ENCODE measurements around the gene LHFPL6.

GRCh38 chr13:39391761-39392160 lies 211.2 kb downstream of the LHFPL6 start:
- TF ChIP-seq MAX (IDR thresholded peaks at IDR 0.05) (no peak), TCF12 (IDR thresholded peaks at IDR 0.05; ENCODE audit: low read depth) (no peak), TAF1 (IDR thresholded peaks at IDR 0.05; ENCODE audit: low read depth) (no peak), CREB1 (IDR thresholded peaks at IDR 0.05; ENCODE audit: low read depth) (no peak), YY1 (IDR thresholded peaks at IDR 0.05; ENCODE audit: low read depth) (no peak), EP300 (IDR thresholded peaks at IDR 0.05; ENCODE audit: borderline replicate concordance) (no peak), TEAD4 (IDR thresholded peaks at IDR 0.05) (no peak), CEBPB (IDR thresholded peaks at IDR 0.05) (no peak), ZBTB7A (IDR thresholded peaks at IDR 0.05; ENCODE audit: low read depth) (no peak), EGR1 (IDR thresholded peaks at IDR 0.05) (no peak), NFIC (IDR thresholded peaks at IDR 0.05) (no peak)
- TF ChIP-seq, protein P1, sequence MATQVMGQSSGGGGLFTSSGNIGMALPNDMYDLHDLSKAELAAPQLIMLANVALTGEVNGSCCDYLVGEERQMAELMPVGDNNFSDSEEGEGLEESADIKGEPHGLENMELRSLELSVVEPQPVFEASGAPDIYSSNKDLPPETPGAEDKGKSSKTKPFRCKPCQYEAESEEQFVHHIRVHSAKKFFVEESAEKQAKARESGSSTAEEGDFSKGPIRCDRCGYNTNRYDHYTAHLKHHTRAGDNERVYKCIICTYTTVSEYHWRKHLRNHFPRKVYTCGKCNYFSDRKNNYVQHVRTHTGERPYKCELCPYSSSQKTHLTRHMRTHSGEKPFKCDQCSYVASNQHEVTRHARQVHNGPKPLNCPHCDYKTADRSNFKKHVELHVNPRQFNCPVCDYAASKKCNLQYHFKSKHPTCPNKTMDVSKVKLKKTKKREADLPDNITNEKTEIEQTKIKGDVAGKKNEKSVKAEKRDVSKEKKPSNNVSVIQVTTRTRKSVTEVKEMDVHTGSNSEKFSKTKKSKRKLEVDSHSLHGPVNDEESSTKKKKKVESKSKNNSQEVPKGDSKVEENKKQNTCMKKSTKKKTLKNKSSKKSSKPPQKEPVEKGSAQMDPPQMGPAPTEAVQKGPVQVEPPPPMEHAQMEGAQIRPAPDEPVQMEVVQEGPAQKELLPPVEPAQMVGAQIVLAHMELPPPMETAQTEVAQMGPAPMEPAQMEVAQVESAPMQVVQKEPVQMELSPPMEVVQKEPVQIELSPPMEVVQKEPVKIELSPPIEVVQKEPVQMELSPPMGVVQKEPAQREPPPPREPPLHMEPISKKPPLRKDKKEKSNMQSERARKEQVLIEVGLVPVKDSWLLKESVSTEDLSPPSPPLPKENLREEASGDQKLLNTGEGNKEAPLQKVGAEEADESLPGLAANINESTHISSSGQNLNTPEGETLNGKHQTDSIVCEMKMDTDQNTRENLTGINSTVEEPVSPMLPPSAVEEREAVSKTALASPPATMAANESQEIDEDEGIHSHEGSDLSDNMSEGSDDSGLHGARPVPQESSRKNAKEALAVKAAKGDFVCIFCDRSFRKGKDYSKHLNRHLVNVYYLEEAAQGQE (IDR thresholded peaks at IDR 0.05; ENCODE audit: low read depth) = no peak
